GM08714 (cell line): ENCODE data around the gene MIB1.
"Not testable (repeated sequence)": the region's sequence is repeated elsewhere in the genome, so short reads cannot be mapped to it uniquely, and the experiment has no call there.

Source experiments
- H3K4me3 ChIP-seq: fragments of 200-500 bp; sonication (Bioruptor generic); 2 replicates; pipeline ENCODE4 v1.5.1; 2014; ENCODE audit warnings: mild to moderate bottlenecking, low read length, inconsistent platforms
- ZNF274 ChIP-seq: IDR thresholded peaks from 2 replicates; pipeline ENCODE4 v1.6.1; 2012; ENCODE audit warnings: mild to moderate bottlenecking, low read depth, low read length

MIB1 gene

GRCh38 chr18:21763846-21764646 lies 23.5 kb downstream of the MIB1 start:
- no peak for TF ChIP-seq ZNF274
- H3K4me3 ChIP-seq, result no peak overlapping the region

GRCh38 chr18:21769206-21769605 lies 28.6 kb downstream of the MIB1 start:
- no peak overlapping the region for H3K4me3 ChIP-seq
- TF ChIP-seq ZNF274, result no peak

DNA sequence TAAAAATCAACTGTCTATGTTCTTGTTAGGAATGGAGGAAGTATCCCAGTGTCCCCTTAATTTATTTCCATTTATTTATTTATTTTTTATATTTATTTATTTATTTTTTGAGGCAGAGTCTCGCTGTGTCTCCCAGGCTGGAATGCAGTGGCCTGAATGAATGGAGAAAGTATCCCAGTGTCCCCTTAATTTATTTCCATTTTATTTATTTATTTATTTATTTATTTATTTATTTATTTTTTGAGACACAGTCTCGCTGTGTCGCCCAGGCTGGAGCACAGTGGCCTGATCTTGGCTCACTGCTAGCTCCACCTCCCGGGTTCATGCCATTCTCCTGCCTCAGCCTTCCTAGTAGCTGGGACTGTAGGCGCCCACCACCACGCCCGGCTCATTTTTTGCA lies 34.1 kb downstream of the MIB1 start:
- no peak overlapping the region for H3K4me3 ChIP-seq
- TF ChIP-seq ZNF274, result no peak

DNA sequence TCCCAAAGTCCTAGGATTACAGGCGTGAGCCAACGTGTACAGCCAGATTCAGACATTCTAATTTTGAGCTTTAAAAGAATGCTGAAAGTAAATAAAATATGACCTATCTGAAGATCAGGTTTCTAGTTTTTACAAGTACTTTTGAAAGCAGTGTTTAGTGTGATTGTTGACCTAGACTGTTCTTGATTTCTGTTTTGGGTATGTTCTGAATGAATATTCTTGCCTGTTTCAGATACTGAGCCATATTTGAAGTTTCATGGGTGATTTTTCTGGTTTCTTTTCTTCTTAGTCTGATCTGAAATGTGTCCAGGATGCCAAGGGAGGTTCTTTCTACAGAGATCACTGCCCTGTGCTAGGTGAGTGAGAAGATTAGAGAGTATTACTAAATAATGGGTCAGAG lies 37.2 kb downstream of the MIB1 start:
- H3K4me3 ChIP-seq, result no peak overlapping the region
- no peak for TF ChIP-seq ZNF274

DNA sequence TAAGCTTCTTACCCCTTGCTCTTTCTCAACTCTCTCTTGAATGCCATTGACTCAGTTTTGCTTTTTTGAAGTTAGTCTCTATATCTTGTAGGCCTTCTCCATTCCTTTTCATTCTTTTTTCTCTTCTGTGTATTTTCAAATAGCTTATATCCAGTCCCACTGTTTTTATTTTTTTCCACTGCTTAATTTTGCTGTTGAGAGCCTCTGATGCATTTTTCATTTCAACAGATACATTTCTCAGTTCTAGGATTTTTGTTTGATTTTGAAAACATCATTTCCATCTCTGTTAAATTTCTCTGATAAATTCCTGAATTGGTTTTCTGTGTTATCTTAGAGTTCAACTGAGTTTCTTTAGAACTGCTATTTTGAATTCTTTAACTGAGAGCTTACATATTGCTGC lies 45.9 kb downstream of the MIB1 start:
- TF ChIP-seq ZNF274, result no peak
- H3K4me3 ChIP-seq, result no peak overlapping the region

GRCh38 chr18:21796089-21796488 lies 55.5 kb downstream of the MIB1 start:
- H3K4me3 ChIP-seq, result not testable (repeated sequence)

- no peak overlapping the region for H3K4me3 ChIP-seq
- TF ChIP-seq ZNF274, result no peak
Observed at GRCh38 chr18:21798126-21798525, 57.5 kb downstream of the MIB1 start.

GRCh38 chr18:21799721-21800120 lies 59.1 kb downstream of the MIB1 start:
- H3K4me3 ChIP-seq, result no peak overlapping the region

GRCh38 chr18:21803495-21803894 lies 62.9 kb downstream of the MIB1 start:
- TF ChIP-seq ZNF274, result no peak
- H3K4me3 ChIP-seq, result no peak overlapping the region

More at GRCh38 chr18:21799721-21800120, 59.1 kb downstream of the MIB1 start:
- no peak for TF ChIP-seq ZNF274

DNA sequence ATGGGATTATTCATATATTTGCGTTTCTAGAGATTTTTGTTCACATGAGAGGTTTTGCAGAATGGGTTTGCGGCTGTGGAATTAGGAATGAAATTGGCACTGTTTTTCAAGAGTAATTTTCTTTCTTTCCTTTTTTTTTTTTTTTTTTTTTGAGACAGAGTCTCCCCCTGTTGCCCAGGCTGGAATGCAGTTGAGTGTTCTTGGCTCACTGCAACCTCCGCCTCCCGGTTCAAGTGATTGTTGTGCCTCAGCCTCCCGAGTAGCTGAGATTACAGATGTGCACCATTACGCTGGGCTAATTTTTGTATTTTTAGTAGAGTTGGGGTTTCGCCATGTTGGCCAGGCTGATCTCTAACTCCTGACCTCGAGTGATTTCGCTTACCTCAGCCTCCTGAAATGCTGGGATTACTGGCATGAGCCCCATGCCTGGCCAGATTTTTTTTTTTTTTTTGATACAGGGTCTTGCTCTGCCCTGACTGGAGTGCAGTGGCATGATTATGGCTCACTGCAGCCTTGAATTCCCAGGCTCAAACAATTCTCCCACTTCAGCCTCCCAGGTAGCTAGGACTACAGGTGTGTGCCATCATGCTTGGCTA lies 65.3 kb downstream of the MIB1 start:
- no peak overlapping the region for H3K4me3 ChIP-seq
- no peak for TF ChIP-seq ZNF274

DNA sequence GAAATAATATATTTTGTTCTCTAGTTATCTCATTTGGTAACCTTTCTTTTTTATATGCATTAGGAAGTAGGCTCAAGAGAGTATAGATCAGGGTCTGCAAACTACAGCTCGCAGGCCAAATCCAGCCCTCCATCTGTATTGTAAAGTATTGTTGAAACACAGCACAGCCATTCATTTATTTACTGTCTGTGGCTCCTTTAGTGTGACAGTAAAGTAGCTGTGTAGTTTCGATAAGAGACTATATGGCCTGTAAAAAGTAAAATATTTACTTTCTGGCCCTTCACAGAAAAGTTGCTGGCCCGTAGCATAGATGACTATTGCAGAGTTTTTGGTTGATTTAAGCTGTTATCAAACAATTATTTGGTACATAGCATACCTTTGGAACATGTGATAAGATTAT lies 67.6 kb downstream of the MIB1 start:
- TF ChIP-seq ZNF274, result no peak

DNA sequence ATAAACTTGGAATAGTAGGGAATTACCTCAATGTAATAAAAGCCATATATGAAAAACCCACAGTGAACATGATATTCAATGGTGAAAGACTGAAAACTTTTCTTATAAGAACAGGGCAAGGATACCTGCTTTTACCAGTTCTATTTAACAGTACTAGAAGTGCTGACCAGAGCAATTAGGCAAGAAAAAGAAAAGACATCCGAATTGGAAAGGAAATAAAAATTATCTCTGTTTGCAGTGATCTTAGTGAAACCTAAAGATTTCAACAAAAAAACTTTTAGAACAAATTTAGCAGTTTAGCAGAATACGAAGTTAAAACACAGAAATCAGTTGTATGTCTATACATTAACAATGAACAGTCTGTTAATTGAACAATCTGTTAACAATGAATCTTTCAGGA lies 69.1 kb downstream of the MIB1 start:
- TF ChIP-seq ZNF274, result no peak
- H3K4me3 ChIP-seq, result no peak overlapping the region

More for the DNA sequence above, 67.6 kb downstream of the MIB1 start:
- H3K4me3 ChIP-seq, result no peak overlapping the region

DNA sequence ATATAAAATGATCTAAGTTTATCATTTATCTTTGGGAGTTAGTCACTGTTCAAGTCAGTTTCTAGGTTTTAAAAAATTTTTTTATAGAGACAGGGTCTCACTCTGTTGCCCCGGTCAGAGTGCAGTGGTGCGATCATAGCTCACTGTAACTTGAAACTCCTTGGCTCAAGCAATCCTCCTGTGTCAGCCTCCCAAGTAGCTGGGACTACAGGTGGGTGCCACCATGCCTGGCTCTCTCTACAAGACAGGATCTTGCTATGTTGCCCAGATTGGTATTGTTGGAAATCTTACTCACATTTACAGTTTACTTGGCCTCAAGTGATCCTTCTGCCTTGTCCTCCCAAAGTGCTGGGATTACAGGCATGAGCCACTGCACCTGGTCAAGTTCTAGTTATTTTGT lies 74.5 kb downstream of the MIB1 start:
- H3K4me3 ChIP-seq, result no peak overlapping the region
- no peak for TF ChIP-seq ZNF274

- TF ChIP-seq ZNF274, result no peak
- H3K4me3 ChIP-seq, result no peak overlapping the region
Observed at GRCh38 chr18:21820033-21820810, 79.6 kb downstream of the MIB1 start.

- TF ChIP-seq ZNF274, result no peak
- H3K4me3 ChIP-seq, result no peak overlapping the region
Observed at GRCh38 chr18:21820811-21821143, 80.2 kb downstream of the MIB1 start.
